MM.1S (cell line): Measurements from ENCODE around the gene ZNF57.

Experiments used
- DNase-seq: peaks from one replicate; pipeline ENCODE4 v3.0.0-alpha.2; 2015
- H2AFZ ChIP-seq: fragments of 300-600 bp; sonication (generic); 2 replicates; pipeline ENCODE4 v1.6.0; 2016; ENCODE audit warnings: antibody characterized with exemption, low read length
- H3F3A ChIP-seq: fragments of 300-600 bp; sonication (generic); 2 replicates; pipeline ENCODE4 v1.6.1; 2016; ENCODE audit warnings: mild to moderate bottlenecking, antibody characterized with exemption, low read length, moderate library complexity, mixed read lengths; ENCODE audit not compliant: insufficient read depth
- H3K27ac ChIP-seq: fragments of 300-600 bp; sonication (generic); 2 replicates; pipeline ENCODE4 v1.5.1; 2016; ENCODE audit warnings: mild to moderate bottlenecking, low read length
- H3K27me3 ChIP-seq: fragments of 300-600 bp; sonication (generic); replicated peaks from 2 replicates; pipeline ENCODE4 v1.6.0; 2016; ENCODE audit warnings: low read length; ENCODE audit not compliant: insufficient read depth
- H3K36me3 ChIP-seq: fragments of 300-600 bp; sonication (generic); replicated peaks from 2 replicates; pipeline ENCODE4 v1.6.1; 2016; ENCODE audit warnings: mild to moderate bottlenecking, low read length, mixed read lengths; ENCODE audit not compliant: insufficient read depth
- H3K4me1 ChIP-seq: fragments of 300-600 bp; sonication (generic); 2 replicates; pipeline ENCODE4 v1.6.1; 2016; ENCODE audit warnings: low read length, mixed read lengths
- H3K4me2 ChIP-seq: fragments of 300-600 bp; sonication (generic); 2 replicates; pipeline ENCODE4 v1.6.0; 2016; ENCODE audit warnings: low read depth, low read length
- H3K4me3 ChIP-seq: fragments of 300-600 bp; sonication (generic); 2 replicates; pipeline ENCODE4 v1.5.1; 2016; ENCODE audit warnings: low read length, mixed read lengths
- H3K79me2 ChIP-seq: fragments of 300-600 bp; sonication (generic); 2 replicates; pipeline ENCODE4 v1.6.1; 2016; ENCODE audit warnings: mixed run types, low read length, mixed read lengths
- H3K9ac ChIP-seq: fragments of 300-600 bp; sonication (generic); 2 replicates; pipeline ENCODE4 v1.6.1; 2016; ENCODE audit warnings: low read length, mixed read lengths
- H3K9me2 ChIP-seq: fragments of 300-600 bp; sonication (generic); replicated peaks from 2 replicates; pipeline ENCODE4 v1.6.1; 2016; ENCODE audit warnings: mild to moderate bottlenecking, low read length, mixed read lengths; ENCODE audit not compliant: insufficient read depth
- H3K9me3 ChIP-seq: fragments of 300-600 bp; sonication (generic); replicated peaks from 2 replicates; pipeline ENCODE4 v1.6.1; 2016; ENCODE audit warnings: mild to moderate bottlenecking, low read length, mixed read lengths; ENCODE audit not compliant: insufficient read depth
- H4K20me1 ChIP-seq: fragments of 300-600 bp; sonication (generic); 2 replicates; pipeline ENCODE4 v1.6.1; 2016; ENCODE audit warnings: mild to moderate bottlenecking, low read length, moderate library complexity, mixed read lengths; ENCODE audit not compliant: insufficient read depth
- EZH2 ChIP-seq: fragments of 300-600 bp; sonication (generic); optimal IDR thresholded peaks from 2 replicates; pipeline ENCODE3; 2017; ENCODE audit warnings: low read depth, mild to moderate bottlenecking, antibody characterized with exemption, low read length, mixed read lengths
- EZH2phosphoT487 ChIP-seq: fragments of 300-600 bp; sonication (generic); IDR thresholded peaks from 2 replicates; pipeline ENCODE4 v1.6.1; 2018; ENCODE audit warnings: antibody characterized with exemption, low read length
- TF ChIP-seq, protein P1 (sequence below): fragments of 300-600 bp; sonication (generic); IDR thresholded peaks from 2 replicates; pipeline ENCODE4 v1.5.1; 2016; ENCODE audit warnings: antibody characterized with exemption, low read length, mixed read lengths

Gene ZNF57

DNA sequence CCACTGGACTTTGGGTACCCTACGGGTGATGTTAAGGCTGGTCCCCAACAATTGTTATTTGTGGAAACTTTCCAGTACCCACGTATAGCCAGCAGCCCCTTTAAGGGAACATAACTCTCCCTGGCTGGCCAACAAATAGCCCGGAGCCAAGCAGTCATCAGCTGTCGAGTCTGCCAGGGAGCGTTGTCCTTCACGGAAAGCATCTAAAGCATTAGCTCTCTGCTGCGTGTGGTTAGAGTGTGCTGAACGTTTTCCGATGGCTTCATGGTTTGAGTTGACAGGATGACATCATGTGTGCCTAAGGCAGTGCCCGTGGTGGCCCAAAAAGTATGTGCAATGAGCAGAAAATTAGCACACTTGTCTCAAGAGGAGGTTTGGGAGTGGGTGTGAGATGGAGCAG lies 36.9 kb upstream of the ZNF57 start:
- no peak overlapping the region for H2AFZ ChIP-seq
- H3K9me3 ChIP-seq: no peaks in the 10 kb centered on the region
- H4K20me1 ChIP-seq: no peaks in the 10 kb centered on the region
- H3K4me3 ChIP-seq: no peak overlapping the region
- no peak overlapping the region for H3K27ac ChIP-seq
- no peak overlapping the region for H3K4me2 ChIP-seq
- H3K9ac ChIP-seq: no peak overlapping the region
- TF ChIP-seq EZH2 (no peak), EZH2phosphoT487 (no peak)
- TF ChIP-seq, protein P1, sequence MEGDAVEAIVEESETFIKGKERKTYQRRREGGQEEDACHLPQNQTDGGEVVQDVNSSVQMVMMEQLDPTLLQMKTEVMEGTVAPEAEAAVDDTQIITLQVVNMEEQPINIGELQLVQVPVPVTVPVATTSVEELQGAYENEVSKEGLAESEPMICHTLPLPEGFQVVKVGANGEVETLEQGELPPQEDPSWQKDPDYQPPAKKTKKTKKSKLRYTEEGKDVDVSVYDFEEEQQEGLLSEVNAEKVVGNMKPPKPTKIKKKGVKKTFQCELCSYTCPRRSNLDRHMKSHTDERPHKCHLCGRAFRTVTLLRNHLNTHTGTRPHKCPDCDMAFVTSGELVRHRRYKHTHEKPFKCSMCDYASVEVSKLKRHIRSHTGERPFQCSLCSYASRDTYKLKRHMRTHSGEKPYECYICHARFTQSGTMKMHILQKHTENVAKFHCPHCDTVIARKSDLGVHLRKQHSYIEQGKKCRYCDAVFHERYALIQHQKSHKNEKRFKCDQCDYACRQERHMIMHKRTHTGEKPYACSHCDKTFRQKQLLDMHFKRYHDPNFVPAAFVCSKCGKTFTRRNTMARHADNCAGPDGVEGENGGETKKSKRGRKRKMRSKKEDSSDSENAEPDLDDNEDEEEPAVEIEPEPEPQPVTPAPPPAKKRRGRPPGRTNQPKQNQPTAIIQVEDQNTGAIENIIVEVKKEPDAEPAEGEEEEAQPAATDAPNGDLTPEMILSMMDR: no peak
- no peaks in the 10 kb centered on the region for H3K36me3 ChIP-seq
- DNase-seq: no peak
- no peaks in the 10 kb centered on the region for H3K4me1 ChIP-seq
- no peaks in the 10 kb centered on the region for H3K79me2 ChIP-seq
- no peaks in the 10 kb centered on the region for H3K9me2 ChIP-seq
- peaks cover 71% of the 10 kb centered on the region for H3K27me3 ChIP-seq
- no peaks in the 10 kb centered on the region for H3F3A ChIP-seq

DNA sequence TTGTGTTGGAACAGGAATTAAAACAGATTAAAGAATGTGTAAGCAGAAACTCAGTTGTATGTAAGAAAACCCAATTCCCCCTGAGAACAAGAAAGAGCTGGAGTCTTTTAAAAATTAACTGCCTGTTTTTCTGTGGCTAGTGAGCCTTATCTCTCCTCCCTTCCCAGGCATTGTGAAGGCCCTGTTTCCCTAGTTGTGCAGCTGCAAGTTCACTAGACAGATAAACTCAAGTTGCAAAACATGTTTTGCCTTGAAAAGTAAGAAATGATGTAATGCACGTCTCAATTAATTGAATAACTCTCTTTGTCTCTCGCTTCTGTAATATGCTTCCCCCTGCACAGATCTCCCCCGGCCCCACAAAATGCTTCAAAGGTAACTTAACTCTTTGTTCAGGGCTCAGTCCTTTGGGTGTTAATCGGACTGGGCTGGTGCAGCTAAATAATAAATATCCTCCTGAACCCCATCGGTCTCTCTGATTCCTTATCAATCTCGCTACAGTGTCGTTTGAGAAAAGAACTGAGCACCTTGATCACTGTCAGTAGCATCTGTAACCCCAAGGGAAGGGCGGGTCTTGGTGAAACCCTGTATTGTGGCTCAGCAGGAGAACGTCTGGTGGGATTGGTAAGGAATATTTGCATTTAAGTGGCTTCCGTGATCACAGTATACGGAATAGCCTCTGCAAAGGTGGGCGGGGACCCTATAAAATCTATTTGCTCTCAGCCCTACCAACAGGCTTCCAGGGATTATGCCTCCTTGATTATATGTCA lies 35.2 kb upstream of the ZNF57 start:
- TF ChIP-seq EZH2 (no peak), EZH2phosphoT487 (no peak)
- TF ChIP-seq, protein P1: no peak
- Histone ChIP-seq H3K9me3 (no peaks in the 10 kb centered on the region), H2AFZ (no peak overlapping the region), H3K79me2 (no peaks in the 10 kb centered on the region), H3K27me3 (peaks cover 61% of the 10 kb centered on the region), H3K36me3 (no peaks in the 10 kb centered on the region), H3K4me2 (no peak overlapping the region), H3K9ac (no peak overlapping the region), H4K20me1 (no peaks in the 10 kb centered on the region), H3K9me2 (no peaks in the 10 kb centered on the region), H3K4me3 (no peak overlapping the region), H3K27ac (no peak overlapping the region), H3K4me1 (no peaks in the 10 kb centered on the region), H3F3A (no peaks in the 10 kb centered on the region)
- no peak for DNase-seq

- TF ChIP-seq EZH2 (no peak), EZH2phosphoT487 (no peak)
- TF ChIP-seq, protein P1: no peak
- no peak overlapping the region for H3K27ac ChIP-seq
- peak overlapping the region; percentile 33 for H2AFZ ChIP-seq
- H3K9me2 ChIP-seq: no peaks in the 10 kb centered on the region
- H4K20me1 ChIP-seq: no peaks in the 10 kb centered on the region
- no peak for DNase-seq
- no peaks in the 10 kb centered on the region for H3K36me3 ChIP-seq
- H3K79me2 ChIP-seq: no peaks in the 10 kb centered on the region
- no peak overlapping the region for H3K9ac ChIP-seq
- no peaks in the 10 kb centered on the region for H3K4me1 ChIP-seq
- H3K9me3 ChIP-seq: no peaks in the 10 kb centered on the region
- H3K27me3 ChIP-seq: peaks cover 51% of the 10 kb centered on the region
- H3K4me2 ChIP-seq: peak overlapping the region; percentile 38; the same call in 1 of the 2 replicates
- H3F3A ChIP-seq: no peaks in the 10 kb centered on the region
- H3K4me3 ChIP-seq: peak overlapping the region; percentile 37
These were observed 34.2 kb upstream of the ZNF57 start for GRCh38 chr19:2866495-2867024.
